ENCODE measurements around the gene RFPL4AL1.

RFPL4AL1 gene

GRCh38 chr19:55820037-55820436 lies 51.1 kb downstream of the RFPL4AL1 start:
- H3K36me3 ChIP-seq (ENCODE audit: control insufficient read depth in 2 of 2, insufficient read depth in 1 of 2, low read length in 2 of 2): no peaks in the 10 kb centered on the region
- CTCF ChIA-PET: interaction anchor here (0.6 to 1.4 kb wide), 2 partner anchors 10 to 719 kb away, joined by 3 to 11 read pairs; no protein-coding TSS in a partner anchor
- TF ChIP-seq ZNF157 (tag by site-specific recombination; IDR thresholded peaks at IDR 0.05): no peak
- no peak for TF ChIP-seq KLF16 (tag by site-specific recombination; IDR thresholded peaks at IDR 0.05)
- no peak for TF ChIP-seq ZNF488 (tag by site-specific recombination; IDR thresholded peaks at IDR 0.05)
- no peak for TF ChIP-seq ZNF155 (tag by site-specific recombination; IDR thresholded peaks at IDR 0.05)
- no peak for TF ChIP-seq ZSCAN5A (tag by site-specific recombination; IDR thresholded peaks at IDR 0.05)
- no peak for TF ChIP-seq PRDM4 (tag by site-specific recombination; IDR thresholded peaks at IDR 0.05)
- TF ChIP-seq ZNF175 (tag by site-specific recombination; IDR thresholded peaks at IDR 0.05): no peak
- TF ChIP-seq ZNF785 (tag by site-specific recombination; IDR thresholded peaks at IDR 0.05): no peak
- TF ChIP-seq, protein P1, sequence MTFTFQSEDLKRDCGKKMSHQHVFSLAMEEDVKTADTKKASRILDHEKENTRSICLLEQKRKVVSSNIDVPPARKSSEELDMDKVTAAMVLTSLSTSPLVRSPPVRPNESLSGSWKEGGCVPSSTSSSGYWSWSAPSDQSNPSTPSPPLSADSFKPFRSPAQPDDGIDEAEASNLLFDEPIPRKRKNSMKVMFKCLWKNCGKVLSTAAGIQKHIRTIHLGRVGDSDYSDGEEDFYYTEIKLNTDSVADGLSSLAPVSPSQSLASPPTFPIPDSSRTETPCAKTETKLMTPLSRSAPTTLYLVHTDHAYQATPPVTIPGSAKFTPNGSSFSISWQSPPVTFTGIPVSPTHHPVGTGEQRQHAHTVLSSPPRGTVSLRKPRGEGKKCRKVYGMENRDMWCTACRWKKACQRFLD (tag by site-specific recombination; IDR thresholded peaks at IDR 0.05): no peak
- TF ChIP-seq ZBTB44 (tag by site-specific recombination; IDR thresholded peaks at IDR 0.05): no peak

More at GRCh38 chr19:55820037-55820436, 51.1 kb downstream of the RFPL4AL1 start:
- Histone ChIP-seq H3K27ac (ENCODE audit: extremely low read depth, low read depth, low read length) (no peak overlapping the region), H3K4me1 (ENCODE audit: control insufficient read depth, insufficient read depth, low read length) (no peaks in the 10 kb centered on the region), H3K4me3 (ENCODE audit: low read depth, low read length) (no peak overlapping the region), H3K9me3 (ENCODE audit: control insufficient read depth, insufficient read depth, low read depth, low read length) (no peaks in the 10 kb centered on the region)
- POLR2A ChIA-PET: no interaction called here

Measured in HEK293 (cell line).